Measurements from ENCODE around the gene IFNL1.

DNA sequence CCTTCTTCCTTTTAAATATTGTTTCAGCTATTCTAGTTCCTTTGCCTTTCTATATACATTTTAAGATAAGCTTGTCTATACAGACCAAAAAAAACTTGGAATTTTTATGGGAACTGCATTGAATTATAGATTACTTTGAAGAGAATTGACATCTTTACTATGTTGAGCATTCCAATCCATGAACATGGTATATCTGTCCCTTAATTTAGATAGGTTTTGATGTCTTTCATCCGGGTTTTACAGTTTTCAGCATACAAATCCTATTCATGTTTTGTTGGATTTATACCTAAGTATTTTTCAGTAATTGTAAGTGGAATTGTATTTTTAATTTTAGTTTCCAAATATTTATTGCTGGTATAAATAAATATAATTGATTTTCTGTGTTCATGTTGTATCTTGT lies 12.2 kb upstream of the IFNL1 start:
- TF ChIP-seq, protein P1, sequence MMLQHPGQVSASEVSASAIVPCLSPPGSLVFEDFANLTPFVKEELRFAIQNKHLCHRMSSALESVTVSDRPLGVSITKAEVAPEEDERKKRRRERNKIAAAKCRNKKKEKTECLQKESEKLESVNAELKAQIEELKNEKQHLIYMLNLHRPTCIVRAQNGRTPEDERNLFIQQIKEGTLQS (IDR thresholded peaks at IDR 0.05), result no peak
- TF ChIP-seq TAF1 (conservative IDR thresholded peaks at IDR 0.05) (no peak), YY1 (IDR thresholded peaks at IDR 0.05) (no peak), JUND (IDR thresholded peaks at IDR 0.05) (no peak), FOXA2 (IDR thresholded peaks at IDR 0.05) (no peak), HNF4A (conservative IDR thresholded peaks at IDR 0.05) (no peak)
- TF ChIP-seq, protein P2, sequence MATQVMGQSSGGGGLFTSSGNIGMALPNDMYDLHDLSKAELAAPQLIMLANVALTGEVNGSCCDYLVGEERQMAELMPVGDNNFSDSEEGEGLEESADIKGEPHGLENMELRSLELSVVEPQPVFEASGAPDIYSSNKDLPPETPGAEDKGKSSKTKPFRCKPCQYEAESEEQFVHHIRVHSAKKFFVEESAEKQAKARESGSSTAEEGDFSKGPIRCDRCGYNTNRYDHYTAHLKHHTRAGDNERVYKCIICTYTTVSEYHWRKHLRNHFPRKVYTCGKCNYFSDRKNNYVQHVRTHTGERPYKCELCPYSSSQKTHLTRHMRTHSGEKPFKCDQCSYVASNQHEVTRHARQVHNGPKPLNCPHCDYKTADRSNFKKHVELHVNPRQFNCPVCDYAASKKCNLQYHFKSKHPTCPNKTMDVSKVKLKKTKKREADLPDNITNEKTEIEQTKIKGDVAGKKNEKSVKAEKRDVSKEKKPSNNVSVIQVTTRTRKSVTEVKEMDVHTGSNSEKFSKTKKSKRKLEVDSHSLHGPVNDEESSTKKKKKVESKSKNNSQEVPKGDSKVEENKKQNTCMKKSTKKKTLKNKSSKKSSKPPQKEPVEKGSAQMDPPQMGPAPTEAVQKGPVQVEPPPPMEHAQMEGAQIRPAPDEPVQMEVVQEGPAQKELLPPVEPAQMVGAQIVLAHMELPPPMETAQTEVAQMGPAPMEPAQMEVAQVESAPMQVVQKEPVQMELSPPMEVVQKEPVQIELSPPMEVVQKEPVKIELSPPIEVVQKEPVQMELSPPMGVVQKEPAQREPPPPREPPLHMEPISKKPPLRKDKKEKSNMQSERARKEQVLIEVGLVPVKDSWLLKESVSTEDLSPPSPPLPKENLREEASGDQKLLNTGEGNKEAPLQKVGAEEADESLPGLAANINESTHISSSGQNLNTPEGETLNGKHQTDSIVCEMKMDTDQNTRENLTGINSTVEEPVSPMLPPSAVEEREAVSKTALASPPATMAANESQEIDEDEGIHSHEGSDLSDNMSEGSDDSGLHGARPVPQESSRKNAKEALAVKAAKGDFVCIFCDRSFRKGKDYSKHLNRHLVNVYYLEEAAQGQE (IDR thresholded peaks at IDR 0.05), result no peak
- TF ChIP-seq, protein P3, sequence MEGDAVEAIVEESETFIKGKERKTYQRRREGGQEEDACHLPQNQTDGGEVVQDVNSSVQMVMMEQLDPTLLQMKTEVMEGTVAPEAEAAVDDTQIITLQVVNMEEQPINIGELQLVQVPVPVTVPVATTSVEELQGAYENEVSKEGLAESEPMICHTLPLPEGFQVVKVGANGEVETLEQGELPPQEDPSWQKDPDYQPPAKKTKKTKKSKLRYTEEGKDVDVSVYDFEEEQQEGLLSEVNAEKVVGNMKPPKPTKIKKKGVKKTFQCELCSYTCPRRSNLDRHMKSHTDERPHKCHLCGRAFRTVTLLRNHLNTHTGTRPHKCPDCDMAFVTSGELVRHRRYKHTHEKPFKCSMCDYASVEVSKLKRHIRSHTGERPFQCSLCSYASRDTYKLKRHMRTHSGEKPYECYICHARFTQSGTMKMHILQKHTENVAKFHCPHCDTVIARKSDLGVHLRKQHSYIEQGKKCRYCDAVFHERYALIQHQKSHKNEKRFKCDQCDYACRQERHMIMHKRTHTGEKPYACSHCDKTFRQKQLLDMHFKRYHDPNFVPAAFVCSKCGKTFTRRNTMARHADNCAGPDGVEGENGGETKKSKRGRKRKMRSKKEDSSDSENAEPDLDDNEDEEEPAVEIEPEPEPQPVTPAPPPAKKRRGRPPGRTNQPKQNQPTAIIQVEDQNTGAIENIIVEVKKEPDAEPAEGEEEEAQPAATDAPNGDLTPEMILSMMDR (IDR thresholded peaks at IDR 0.05; ENCODE audit: low read depth, low read length, missing input control), result no peak
- TF ChIP-seq, protein P4, sequence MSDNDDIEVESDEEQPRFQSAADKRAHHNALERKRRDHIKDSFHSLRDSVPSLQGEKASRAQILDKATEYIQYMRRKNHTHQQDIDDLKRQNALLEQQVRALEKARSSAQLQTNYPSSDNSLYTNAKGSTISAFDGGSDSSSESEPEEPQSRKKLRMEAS (IDR thresholded peaks at IDR 0.05), result no peak
